ENCODE measurements around the gene FAM72C.
"Not testable (repeated sequence)": the region's sequence is repeated elsewhere in the genome, so short reads cannot be mapped to it uniquely, and the experiment has no call there.

DNA sequence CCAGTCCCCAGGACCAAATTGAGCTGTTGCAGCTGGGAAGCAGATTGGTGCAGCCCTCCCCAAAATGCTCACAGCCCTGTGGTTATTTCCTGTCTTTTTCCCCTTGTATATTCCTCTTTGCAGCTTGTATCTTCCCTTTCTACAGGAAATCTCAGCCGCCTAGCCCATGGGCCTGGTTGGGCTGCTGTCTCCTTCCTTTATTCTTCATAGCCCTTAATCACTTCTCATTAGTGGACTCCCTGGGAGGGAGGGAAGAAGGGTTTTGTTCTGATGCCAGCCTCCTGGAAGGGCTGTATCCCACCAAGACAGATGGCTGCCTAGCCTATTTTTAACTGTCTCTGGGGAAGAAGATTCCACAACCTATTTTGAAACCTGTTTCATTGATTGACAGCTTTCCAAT lies 32.5 kb upstream of the FAM72C start:
- TF ChIP-seq, protein P1, sequence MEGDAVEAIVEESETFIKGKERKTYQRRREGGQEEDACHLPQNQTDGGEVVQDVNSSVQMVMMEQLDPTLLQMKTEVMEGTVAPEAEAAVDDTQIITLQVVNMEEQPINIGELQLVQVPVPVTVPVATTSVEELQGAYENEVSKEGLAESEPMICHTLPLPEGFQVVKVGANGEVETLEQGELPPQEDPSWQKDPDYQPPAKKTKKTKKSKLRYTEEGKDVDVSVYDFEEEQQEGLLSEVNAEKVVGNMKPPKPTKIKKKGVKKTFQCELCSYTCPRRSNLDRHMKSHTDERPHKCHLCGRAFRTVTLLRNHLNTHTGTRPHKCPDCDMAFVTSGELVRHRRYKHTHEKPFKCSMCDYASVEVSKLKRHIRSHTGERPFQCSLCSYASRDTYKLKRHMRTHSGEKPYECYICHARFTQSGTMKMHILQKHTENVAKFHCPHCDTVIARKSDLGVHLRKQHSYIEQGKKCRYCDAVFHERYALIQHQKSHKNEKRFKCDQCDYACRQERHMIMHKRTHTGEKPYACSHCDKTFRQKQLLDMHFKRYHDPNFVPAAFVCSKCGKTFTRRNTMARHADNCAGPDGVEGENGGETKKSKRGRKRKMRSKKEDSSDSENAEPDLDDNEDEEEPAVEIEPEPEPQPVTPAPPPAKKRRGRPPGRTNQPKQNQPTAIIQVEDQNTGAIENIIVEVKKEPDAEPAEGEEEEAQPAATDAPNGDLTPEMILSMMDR (IDR thresholded peaks at IDR 0.05; ENCODE audit: low read depth, low read length): not testable (repeated sequence)
- TF ChIP-seq POLR2A (IDR thresholded peaks at IDR 0.05; ENCODE audit: extremely low read depth, insufficient read length); MYC (IDR thresholded peaks at IDR 0.05; ENCODE audit: low read depth, low read length): not testable (repeated sequence)
- TF ChIP-seq, protein P2, sequence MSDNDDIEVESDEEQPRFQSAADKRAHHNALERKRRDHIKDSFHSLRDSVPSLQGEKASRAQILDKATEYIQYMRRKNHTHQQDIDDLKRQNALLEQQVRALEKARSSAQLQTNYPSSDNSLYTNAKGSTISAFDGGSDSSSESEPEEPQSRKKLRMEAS (IDR thresholded peaks at IDR 0.05; ENCODE audit: low read depth, low read length): not testable (repeated sequence)

All from NB4 (cell line).